Breast epithelium (tissue), 4 donors: ENCODE measurements around the gene PCP4L1. TPM values are rescaled to one million over a fixed set of nuclear protein-coding genes. Genes with fewer than 3 reads are reported as not detected.
"Not testable (repeated sequence)": the region's sequence is repeated elsewhere in the genome, so short reads cannot be mapped to it uniquely, and the experiment has no call there.

Experiments
- DNase-seq, 2 donors: peaks; one replicate each; pipeline ENCODE4 v3.0.0-alpha.2; 2019; ENCODE audit warnings: low spot score in 2 of 2
- H3K27ac ChIP-seq, 2 donors: fragments of 200-600 bp; sonication (generic) in 1 of 2; one replicate each; pipeline ENCODE4 v1.5.1; 2016 to 2019; ENCODE audit warnings: mild to moderate bottlenecking in 1 of 2
- H3K27me3 ChIP-seq, 2 donors: fragments of 200-600 bp; sonication (generic) in 1 of 2; one replicate each; pipeline versions ENCODE4 v1.5.1 to v1.6.0; 2017 to 2019; ENCODE audit warnings: control low read depth in 1 of 2, mild to moderate bottlenecking in 1 of 2
- H3K36me3 ChIP-seq: fragments of 200-600 bp; one replicate; pipeline ENCODE4 v1.5.1; 2019
- H3K4me1 ChIP-seq, 2 donors: fragments of 200-600 bp; sonication (generic); one replicate each; pipeline ENCODE4 v1.5.1; 2016 to 2019; ENCODE audit warnings: control low read depth in 1 of 2
- H3K4me3 ChIP-seq, 3 donors: fragments of 200-600 bp; sonication (generic); 1 replicate in 2 of 3; 2 replicates in 1 of 3; pipeline ENCODE4 v1.5.1; 2016 to 2019; ENCODE audit warnings: mild to moderate bottlenecking in 3 of 3, moderate library complexity in 2 of 3
- H3K9me3 ChIP-seq, 2 donors: fragments of 200-600 bp; sonication (generic) in 1 of 2; one replicate each; pipeline ENCODE4 v1.5.1; 2016 to 2019; ENCODE audit warnings: control low read depth in 1 of 2
- POLR2A ChIP-seq: fragments of 450-650 bp; IDR thresholded peaks from one replicate; pipeline ENCODE4 v1.6.1; 2016; ENCODE audit warnings: antibody characterized with exemption, mild to moderate bottlenecking, moderate library complexity
- POLR2AphosphoS5 ChIP-seq, 3 donors: sonication (generic); formaldehyde crosslinking; IDR thresholded peaks; one replicate each; pipeline ENCODE4 v1.6.1; 2017; ENCODE audit warnings: antibody characterized with exemption in 3 of 3
- intact Hi-C: fragments of 100-400 bp; cut with DNase I; formaldehyde crosslinking; loops from one replicate; pipeline ENCODE4 v1.15.1; 2023; ENCODE audit warnings: low total_unique reads
- total RNA-seq, 3 donors: library from RNA; depleted of rRNA; stranded (reverse); fragments of >200 nt; gene quantifications; one replicate each; pipeline ENCODE4 v1.1.0, GENCODE V29; 2016
- TF ChIP-seq, protein P1 (sequence below), 3 donors: fragments of 450-650 bp; IDR thresholded peaks; one replicate each; pipeline ENCODE4 v1.5.1; 2016 to 2017; ENCODE audit warnings: antibody characterized with exemption in 3 of 3, mild to moderate bottlenecking in 3 of 3, moderate library complexity in 3 of 3

Gene PCP4L1
- total RNA-seq, 3 donors from 2014 or later, result 0.32 to 2.0 (median 0.73) TPM

GRCh38 chr1:161220002-161220401, 38.5 kb upstream of the PCP4L1 start:
- TF ChIP-seq, protein P1, sequence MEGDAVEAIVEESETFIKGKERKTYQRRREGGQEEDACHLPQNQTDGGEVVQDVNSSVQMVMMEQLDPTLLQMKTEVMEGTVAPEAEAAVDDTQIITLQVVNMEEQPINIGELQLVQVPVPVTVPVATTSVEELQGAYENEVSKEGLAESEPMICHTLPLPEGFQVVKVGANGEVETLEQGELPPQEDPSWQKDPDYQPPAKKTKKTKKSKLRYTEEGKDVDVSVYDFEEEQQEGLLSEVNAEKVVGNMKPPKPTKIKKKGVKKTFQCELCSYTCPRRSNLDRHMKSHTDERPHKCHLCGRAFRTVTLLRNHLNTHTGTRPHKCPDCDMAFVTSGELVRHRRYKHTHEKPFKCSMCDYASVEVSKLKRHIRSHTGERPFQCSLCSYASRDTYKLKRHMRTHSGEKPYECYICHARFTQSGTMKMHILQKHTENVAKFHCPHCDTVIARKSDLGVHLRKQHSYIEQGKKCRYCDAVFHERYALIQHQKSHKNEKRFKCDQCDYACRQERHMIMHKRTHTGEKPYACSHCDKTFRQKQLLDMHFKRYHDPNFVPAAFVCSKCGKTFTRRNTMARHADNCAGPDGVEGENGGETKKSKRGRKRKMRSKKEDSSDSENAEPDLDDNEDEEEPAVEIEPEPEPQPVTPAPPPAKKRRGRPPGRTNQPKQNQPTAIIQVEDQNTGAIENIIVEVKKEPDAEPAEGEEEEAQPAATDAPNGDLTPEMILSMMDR (IDR thresholded peaks at IDR 0.05), result no peak
- no peak for TF ChIP-seq POLR2A
- no peak for TF ChIP-seq POLR2AphosphoS5 (IDR thresholded peaks at IDR 0.05)
- Histone ChIP-seq H3K27ac (no peak overlapping the region), H3K4me3 (no peak overlapping the region), H3K4me1 (no peaks in the 10 kb centered on the region), H3K27me3 (no peaks in the 10 kb centered on the region), H3K36me3 (no peaks in the 10 kb centered on the region), H3K9me3 (no peaks in the 10 kb centered on the region)
- DNase-seq, result no peak
- intact Hi-C loops, result loop anchor here (10.0 kb wide), 1 partner anchor 165 kb away; no protein-coding TSS in a partner anchor

DNA sequence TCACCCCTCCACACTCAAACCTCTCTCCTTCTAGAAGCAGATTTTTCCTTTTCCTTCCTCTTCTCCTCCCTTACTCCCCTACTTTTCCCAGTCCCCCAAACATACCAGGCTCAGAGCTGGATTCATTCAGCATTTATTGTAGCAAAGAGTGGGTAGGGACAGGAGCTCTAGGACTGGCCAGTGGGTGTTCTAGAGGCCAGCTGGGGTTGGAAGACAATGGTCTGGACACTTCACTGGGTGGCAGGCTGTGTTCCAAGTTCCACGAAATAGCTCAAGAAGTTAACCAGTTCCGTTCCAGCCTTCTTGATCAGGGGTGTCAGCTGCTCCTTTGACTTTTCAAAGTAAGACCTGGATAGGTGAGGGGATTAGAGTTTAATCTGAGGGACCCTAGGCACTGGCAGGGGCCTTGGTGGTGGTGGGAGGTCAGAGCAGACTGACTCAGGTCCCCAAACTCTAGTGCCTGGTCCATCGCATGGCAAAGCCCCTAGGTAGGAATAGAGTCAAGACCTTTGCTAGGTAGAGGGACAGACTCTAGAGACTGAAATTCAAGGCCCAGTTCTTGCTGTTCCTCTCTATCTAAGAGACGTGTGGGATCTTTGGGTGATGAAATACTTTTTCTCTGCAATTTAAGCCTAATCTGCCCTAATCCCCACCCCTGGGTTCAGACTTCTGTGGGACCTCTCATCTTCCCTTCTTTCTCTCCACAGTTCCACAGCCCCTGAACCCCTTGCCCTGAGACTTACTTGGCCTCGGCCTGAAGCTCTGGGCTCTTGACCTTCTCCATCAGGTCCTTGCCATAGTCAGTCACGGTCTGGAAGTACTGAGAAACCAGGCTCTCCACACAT, 36.1 kb upstream of the PCP4L1 start:
- intact Hi-C loops, result loop anchor here (10.0 kb wide), 1 partner anchor 162 kb away; no protein-coding TSS in a partner anchor
- no peak overlapping the region for H3K4me3 ChIP-seq
- DNase-seq, result no peak
- TF ChIP-seq POLR2A (no peak), POLR2AphosphoS5 (IDR thresholded peaks at IDR 0.05) (no peak)
- TF ChIP-seq, protein P1 (IDR thresholded peaks at IDR 0.05), result no peak
- H3K27me3 ChIP-seq, result no peaks in the 10 kb centered on the region
- H3K9me3 ChIP-seq, result no peaks in the 10 kb centered on the region
- peaks cover 0 to 7% of the 10 kb centered on the region in 2 donors for H3K4me1 ChIP-seq
- no peaks in the 10 kb centered on the region for H3K36me3 ChIP-seq
- H3K27ac ChIP-seq, result no peak overlapping the region

DNA sequence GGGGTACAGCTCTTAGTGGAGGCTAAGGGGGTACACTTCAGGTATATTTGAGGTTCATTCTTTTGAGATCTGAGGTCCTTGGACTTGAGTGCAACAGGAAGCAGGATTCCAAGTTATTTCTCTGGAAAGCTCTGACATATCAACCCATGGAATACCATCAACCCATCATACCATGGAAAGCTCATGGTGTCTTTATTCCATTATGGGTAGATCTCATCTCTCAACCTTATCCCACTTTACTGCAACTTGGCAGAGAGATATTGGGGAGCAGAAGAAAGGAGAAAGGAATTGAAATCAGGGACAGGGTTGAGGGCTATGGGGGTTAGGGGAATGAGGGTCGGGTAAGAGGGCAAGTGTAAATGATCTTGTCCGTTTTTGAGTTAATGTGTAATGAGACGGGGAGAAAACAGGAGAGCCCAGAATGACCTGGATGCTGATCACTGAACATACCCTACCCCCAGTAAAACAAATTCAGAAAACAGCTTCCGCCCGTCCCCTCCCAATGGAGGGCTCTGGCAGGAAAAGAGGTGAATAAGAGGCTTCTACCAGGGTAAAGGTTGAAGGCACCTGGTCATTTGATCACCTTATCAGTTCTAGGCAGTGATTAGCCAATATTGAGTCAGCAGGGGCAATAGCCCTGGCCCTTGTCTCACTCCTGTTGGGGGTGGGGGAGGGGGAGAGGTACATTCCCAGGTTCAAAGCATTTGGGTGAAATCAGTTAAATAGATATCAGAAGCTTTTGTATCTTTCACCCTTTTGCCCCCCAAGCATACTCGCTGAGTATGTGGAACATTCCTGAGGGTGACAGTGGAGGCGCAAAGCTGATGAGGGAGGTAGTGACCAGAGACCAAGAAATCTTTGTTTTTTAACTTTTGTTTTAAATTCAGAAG, 34.5 kb upstream of the PCP4L1 start:
- Histone ChIP-seq H3K4me1 (peaks cover 0 to 7% of the 10 kb centered on the region in 2 donors), H3K27ac (no peak overlapping the region), H3K27me3 (no peaks in the 10 kb centered on the region), H3K4me3 (no peak overlapping the region), H3K9me3 (no peaks in the 10 kb centered on the region), H3K36me3 (no peaks in the 10 kb centered on the region)
- TF ChIP-seq POLR2A (no peak), POLR2AphosphoS5 (IDR thresholded peaks at IDR 0.05) (no peak)
- TF ChIP-seq, protein P1 (IDR thresholded peaks at IDR 0.05), result no peak
- intact Hi-C loops, result loop anchor here (2.0 to 10.0 kb wide), 2 partner anchors 79 to 161 kb away; no protein-coding TSS in a partner anchor
- DNase-seq, result no peak

DNA sequence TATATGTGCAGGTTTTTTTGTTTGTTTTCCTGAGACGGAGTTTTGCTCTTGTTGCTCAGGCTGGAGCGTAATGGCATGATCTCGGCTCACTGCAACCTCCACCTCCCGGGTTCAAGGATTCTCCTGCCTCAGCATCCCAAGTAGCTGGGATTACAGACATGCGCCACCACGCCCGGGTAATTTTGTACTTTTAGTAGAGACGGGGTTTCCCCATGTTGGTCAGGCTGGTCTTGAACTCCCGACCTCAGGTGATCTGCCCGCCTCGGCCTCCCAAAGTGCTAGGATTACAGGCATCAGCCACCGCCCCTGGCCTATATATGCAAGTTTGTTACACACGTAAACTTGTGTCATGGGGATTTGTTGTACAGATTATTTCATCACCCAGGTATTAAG, 33.9 kb upstream of the PCP4L1 start:
- not testable (repeated sequence) for H3K9me3 ChIP-seq, H3K36me3 ChIP-seq, H3K4me3 ChIP-seq, H3K4me1 ChIP-seq, H3K27me3 ChIP-seq, DNase-seq, H3K27ac ChIP-seq
- intact Hi-C loops, result loop anchor here (2.0 to 10.0 kb wide), 2 partner anchors 78 to 160 kb away; no protein-coding TSS in a partner anchor

DNA sequence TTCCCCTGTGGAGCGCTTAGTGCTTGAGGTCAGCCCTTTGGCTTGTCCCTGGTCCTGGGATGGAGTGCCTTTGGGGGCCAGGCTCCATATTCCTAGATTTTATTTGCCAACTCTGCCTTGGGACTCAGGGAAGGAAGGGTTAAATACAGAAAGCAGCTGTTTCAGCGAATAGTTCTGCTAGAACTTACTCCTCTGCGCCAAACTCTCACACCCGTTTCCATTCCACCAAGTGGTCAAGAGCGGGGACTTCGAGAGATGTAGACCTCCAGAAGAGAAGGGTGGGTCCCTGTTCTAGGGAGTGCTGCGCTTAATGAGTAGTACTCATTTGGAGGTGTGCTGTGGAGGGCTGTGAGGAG, 33.4 kb upstream of the PCP4L1 start:
- Histone ChIP-seq H3K9me3 (no peaks in the 10 kb centered on the region), H3K27me3 (no peaks in the 10 kb centered on the region), H3K4me1 (peaks cover 0 to 7% of the 10 kb centered on the region in 2 donors), H3K4me3 (no peak overlapping the region), H3K27ac (peak overlapping the region; percentile 26 to 49), H3K36me3 (no peaks in the 10 kb centered on the region)
- TF ChIP-seq POLR2AphosphoS5 (IDR thresholded peaks at IDR 0.05) (no peak), POLR2A (no peak)
- TF ChIP-seq, protein P1 (IDR thresholded peaks at IDR 0.05), result no peak
- no peak for DNase-seq
- intact Hi-C loops, result loop anchor here (2.0 to 10.0 kb wide), 2 partner anchors 78 to 160 kb away; no protein-coding TSS in a partner anchor
